Epithelial cell of esophagus (primary cell): ENCODE results near the gene LRRC42.
A peak's percentile ranks its signal among the peaks of the same experiment; 100 is the strongest.

Experiments
- DNase-seq: peaks from one replicate; pipeline ENCODE4 v3.0.0; 2010; ENCODE audit warnings: low read depth
- H3K4me3 ChIP-seq: 2 replicates; pipeline ENCODE4 v1.5.1; 2011; ENCODE audit warnings: mild to moderate bottlenecking, low read length, control low read depth
- CTCF ChIP-seq: IDR thresholded peaks from 2 replicates; pipeline ENCODE4 v1.5.1; 2011; ENCODE audit warnings: low read depth, mild to moderate bottlenecking, low read length, control low read depth, inconsistent platforms; ENCODE audit not compliant: insufficient read depth; ENCODE audit errors: missing control alignments

Gene LRRC42

GRCh38 chr1:53906121-53906520 lies 40.0 kb upstream of the LRRC42 start:
- no peak overlapping the region for H3K4me3 ChIP-seq
- TF ChIP-seq CTCF, result no peak
- DNase-seq, result no peak

GRCh38 chr1:53909946-53910345 lies 36.2 kb upstream of the LRRC42 start:
- TF ChIP-seq CTCF, result no peak
- no peak overlapping the region for H3K4me3 ChIP-seq

GRCh38 chr1:53911442-53911841 lies 34.7 kb upstream of the LRRC42 start:
- H3K4me3 ChIP-seq, result no peak overlapping the region
- TF ChIP-seq CTCF, result no peak

More at GRCh38 chr1:53909946-53910345, 36.2 kb upstream of the LRRC42 start:
- peak; percentile 49 for DNase-seq

GRCh38 chr1:53913352-53914033 lies 32.7 kb upstream of the LRRC42 start:
- no peak overlapping the region for H3K4me3 ChIP-seq
- no peak for TF ChIP-seq CTCF
- no peak for DNase-seq

More at GRCh38 chr1:53911442-53911841, 34.7 kb upstream of the LRRC42 start:
- no peak for DNase-seq

GRCh38 chr1:53918343-53918742 lies 27.8 kb upstream of the LRRC42 start:
- H3K4me3 ChIP-seq, result no peak overlapping the region
- no peak for DNase-seq
- no peak for TF ChIP-seq CTCF

- TF ChIP-seq CTCF, result no peak
- H3K4me3 ChIP-seq, result no peak overlapping the region
- peak; percentile 36 for DNase-seq
Measured at GRCh38 chr1:53919675-53920066, 26.5 kb upstream of the LRRC42 start.

GRCh38 chr1:53927376-53927881 lies 18.7 kb upstream of the LRRC42 start:
- H3K4me3 ChIP-seq, result no peak overlapping the region
- TF ChIP-seq CTCF, result no peak
- no peak for DNase-seq
